ENCODE data around the gene KLHL2.
"Not testable (repeated sequence)": the region's sequence is repeated elsewhere in the genome, so short reads cannot be mapped to it uniquely, and the experiment has no call there.

The KLHL2 gene

DNA sequence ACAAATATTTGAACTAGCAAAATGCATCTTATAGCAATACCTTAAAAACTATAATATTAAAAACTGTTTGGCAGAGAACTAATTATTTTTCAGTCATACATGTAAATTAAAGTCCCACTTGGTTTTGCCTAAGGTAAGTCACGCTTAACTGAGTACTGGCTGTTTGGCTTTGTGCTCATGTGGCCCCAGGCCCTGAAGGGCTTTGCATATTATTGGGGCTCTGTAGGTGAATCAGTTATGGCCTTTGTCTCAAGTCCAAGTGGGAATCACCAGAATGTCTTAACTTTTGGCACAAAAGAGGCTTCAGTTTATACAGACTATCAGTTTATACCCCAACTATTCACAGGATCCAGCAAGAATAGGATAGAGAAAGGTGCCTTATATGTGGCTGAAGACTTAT, 29.5 kb downstream of the KLHL2 start:
- DNase-seq, result not testable (repeated sequence)

DNA sequence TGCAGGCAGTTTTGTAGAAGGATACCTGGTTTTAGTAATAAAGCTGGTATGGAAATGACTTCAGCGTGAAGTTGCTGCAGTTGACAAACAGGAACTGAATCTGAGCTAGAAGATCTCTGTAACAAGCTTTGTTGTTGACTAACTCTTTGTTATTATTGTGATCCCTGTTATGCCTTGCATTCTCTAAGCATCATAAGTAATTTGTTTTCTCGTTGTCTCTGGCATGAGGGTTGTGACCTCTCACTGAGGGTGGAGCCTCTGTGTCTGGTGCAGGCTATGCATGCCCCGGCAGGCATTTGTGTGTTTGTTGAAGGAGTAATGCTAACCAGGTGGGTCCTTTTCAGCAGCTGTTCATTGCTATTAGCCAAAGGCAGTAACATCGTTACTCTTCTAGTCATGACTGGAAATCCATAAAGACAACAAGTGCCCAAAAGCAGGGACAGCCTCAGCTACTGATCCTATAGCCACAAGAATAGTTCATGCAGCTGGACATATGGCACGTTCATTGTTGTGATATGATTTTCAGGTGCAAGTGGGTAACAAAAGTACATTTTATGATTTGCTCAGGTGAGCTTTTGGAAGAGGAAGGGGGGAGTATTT, 30.8 kb downstream of the KLHL2 start:
- DNase-seq, result not testable (repeated sequence)

DNA sequence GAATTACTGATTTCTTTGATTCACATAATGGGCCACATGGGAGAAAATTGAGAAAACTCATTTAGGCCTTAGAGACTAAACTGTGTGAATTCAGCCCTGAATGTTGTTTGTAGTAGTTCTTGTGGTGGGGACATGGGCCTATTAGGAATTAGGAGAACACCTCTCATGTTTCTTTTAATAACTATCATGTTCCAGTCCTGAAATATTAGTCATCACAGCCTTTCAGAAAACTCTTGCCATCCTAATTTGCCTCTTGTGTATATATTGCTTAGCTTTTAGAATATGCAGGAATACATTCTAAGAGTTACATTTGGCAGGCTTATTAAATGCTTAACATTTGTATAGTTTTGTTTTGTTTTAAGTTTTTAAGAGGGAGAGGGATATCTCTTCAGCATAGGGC, 33.4 kb downstream of the KLHL2 start:
- DNase-seq, result not testable (repeated sequence)

- DNase-seq, result not testable (repeated sequence)
Observed at GRCh38 chr4:165244148-165244547, 36.8 kb downstream of the KLHL2 start.

DNA sequence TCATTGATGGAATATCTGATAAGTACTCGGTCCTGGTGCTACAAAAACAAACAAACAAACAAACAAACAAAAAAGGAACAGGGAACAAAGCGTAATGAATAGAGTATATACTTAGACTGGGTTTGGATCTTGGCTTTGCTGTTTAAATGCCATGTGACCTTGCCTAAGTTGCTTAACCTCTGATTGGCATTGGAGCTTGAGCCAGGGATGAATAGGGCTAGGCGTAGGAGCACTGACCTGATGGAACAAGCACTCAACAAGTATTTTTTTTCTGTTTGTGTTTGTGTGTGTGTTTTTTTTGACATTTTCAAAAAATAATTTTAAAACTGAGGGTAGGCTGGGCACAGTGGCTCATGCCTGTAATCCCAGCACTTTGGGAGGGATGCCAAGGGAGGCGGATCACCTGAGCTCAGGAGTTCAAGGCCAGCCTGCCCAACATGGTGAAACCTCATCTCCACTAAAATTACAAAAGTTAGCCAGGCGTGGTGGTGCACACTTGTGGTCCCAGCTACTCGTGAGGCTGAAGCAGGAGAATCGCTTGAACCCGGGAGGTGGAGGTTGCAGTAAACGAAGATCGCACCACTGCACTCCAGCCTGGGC, 37.3 kb downstream of the KLHL2 start:
- not testable (repeated sequence) for DNase-seq

GRCh38 chr4:165248102-165248501, 40.7 kb downstream of the KLHL2 start:
- no peak for DNase-seq

DNA sequence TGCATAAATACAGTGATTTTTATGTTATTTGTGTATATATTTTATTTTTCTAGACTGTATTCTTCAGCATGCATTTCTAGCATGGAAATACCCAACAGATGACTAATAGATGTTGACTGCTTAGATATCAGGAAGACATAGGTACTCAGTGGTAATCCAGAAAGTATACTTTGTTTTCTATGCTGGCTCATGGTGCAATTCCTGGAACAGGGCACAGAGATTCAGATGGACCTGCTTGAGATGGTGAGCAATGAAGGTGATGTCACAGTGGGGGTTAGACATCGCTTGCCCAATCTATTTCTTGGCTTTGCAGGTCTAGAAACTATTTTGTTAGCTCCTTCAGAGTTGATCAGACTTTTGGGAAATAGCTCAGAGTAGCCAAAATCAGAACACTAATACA, 41.5 kb downstream of the KLHL2 start:
- DNase-seq, result not testable (repeated sequence)

- DNase-seq, result not testable (repeated sequence)
Observed at GRCh38 chr4:165254771-165255170, 47.4 kb downstream of the KLHL2 start.

- not testable (repeated sequence) for DNase-seq
Observed at GRCh38 chr4:165255439-165255838, 48.1 kb downstream of the KLHL2 start.

DNA sequence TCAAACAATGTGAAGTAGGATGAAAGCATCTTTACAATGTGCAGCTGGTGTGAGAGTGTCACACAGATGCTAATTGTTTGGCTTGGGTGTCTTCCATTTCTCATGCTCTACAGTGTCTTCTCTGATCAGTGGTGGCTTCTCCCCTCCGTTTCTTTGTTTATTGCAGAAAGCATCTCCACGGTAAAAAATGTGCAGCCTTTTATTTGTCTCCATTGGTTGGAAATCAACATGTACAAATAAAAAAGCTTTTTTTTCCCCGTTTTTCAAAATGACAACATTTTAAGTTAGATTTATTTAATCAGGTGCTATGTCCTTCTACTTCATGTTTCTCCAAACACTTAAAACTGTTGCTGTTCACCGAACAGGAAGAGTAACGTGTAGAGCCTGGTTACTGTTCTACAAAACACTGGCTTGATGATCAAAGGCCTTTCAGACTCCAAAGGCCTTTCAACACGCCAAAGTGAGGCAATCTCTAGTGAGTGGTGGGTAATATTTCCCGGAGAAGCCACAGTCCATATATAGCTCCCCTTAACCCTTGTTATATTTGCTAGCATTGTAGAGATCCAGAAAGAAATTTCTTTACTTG, 48.8 kb downstream of the KLHL2 start:
- not testable (repeated sequence) for DNase-seq

DNA sequence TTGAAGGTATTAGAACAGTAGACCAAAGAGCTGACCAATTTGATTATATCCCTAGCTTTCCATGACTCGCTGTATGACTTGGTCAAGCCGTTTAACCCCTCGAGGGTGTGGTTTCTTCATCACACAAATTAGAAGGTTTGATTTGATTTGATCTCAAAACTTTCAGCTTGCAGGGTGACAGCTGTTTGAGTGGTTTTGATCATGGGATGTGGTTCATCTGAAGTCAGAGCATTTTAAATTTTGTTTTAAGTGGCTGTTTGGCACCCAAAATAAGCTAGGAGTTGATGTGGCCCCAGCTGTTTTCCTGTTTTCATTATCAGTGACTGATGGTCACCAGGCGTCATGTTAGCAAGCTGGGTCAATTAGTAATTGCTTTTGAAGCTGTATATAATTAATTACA, 52.4 kb downstream of the KLHL2 start:
- DNase-seq, result not testable (repeated sequence)

DNA sequence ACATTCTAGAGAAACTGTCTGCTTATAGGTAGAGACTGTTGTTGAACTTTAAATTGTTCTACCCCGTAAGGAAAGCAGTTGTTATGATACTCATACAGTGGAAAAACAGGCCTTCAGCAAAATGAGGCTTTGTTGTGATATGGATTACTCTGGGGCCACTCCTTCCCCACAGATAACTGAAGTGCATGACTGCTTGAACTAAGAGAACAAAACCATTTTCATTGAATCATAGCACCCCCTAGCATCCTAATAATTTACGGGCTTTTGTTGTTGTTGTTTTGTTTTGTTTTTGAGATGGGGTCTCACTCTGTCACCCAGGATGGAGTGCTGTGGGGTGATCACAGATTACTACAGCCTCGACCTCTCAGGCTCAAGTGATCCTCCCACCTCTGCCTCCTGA, 54.9 kb downstream of the KLHL2 start:
- DNase-seq, result not testable (repeated sequence)

GRCh38 chr4:165263466-165263865, 56.1 kb downstream of the KLHL2 start:
- not testable (repeated sequence) for DNase-seq

DNA sequence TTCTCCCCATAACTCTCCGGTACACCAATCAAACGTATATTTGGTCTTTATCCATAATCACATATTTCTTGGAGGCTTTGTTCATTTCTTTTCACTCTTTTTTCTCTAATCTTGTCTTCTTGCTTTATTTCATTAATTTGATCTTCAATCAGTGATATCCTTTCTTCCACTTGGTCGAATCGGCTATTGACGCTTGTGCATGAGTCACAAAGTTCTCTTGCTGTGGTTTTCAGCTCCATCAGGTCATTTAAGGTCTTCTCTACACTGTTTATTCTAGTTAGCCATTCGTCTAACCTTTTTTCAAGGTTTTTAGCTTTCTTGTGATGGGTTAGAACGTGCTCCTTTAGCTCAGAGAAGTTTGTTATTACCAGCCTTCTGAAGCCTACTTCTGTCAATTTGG, 62.6 kb downstream of the KLHL2 start:
- not testable (repeated sequence) for DNase-seq

GRCh38 chr4:165273443-165273842, 66.1 kb downstream of the KLHL2 start:
- not testable (repeated sequence) for DNase-seq

DNA sequence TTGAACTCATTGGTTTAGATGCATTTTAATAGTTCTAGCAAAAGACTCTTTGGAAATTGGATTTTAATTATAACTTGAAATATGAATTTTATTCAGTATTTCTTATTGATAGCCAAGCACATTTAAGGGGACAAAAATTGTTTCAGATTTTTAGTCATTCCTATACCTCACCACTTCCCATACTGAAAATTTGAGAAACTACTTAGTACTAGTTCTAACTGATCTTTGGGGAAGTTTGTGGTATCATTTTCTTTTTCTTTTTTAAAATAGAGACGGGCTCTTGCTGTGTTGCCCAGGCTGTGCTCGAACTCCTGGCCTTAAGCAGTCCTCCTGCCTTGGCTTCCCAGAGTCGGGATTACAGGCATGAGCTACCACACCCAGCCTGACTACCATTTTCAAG, 68.0 kb downstream of the KLHL2 start:
- not testable (repeated sequence) for DNase-seq

GRCh38 chr4:165279531-165279930, 72.2 kb downstream of the KLHL2 start:
- not testable (repeated sequence) for DNase-seq

DNA sequence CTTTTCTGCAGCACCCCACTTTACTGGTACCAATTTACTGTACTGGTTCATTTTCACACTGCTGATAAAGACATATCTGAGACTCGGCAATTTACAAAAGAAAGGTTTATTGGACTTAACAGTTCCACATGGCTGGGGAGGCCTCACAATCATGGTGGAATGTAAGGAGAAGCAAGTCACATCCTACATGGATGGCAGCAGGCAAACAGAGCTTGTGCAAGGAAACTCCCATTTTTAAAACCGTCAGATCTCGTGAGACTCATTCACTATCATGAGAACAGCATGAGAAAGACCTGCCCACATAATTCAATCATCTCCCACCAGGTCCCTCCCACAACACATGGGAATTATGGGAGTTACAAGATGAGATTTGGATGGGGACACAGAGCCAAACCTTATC, 77.3 kb downstream of the KLHL2 start:
- not testable (repeated sequence) for DNase-seq

DNA sequence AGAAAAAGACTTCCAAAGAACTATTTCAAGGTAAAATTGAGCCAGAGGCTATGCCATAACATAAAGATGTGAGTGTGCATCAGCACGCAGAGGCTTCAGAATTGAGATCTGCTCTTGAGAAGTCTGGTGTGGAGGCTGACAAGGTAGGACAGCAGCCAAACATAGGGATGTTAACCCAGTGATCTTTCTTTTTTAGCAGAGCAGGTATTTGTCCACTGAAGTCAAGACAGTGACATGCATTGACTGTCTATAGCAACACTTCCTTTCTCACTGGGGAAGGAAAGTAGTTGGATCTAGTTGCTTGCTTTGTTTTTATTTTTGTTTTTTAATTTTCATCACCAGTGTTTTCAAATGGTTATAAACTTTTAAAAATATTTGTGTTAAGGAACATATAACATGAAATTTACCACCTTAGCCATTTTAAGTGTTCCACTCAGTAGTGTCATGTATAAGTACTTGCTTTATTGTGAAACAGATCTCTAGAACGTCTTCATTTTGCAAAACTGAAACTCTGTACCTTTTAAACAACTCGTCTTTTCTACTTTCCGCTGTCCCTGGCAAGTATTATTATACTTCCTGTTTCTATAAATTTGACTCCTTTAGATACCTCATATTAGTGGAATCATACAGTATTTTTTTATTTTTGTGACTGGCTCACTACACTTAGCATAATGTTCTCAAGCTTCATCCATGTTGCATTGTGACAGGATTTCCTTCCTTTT, 79.4 kb downstream of the KLHL2 start:
- not testable (repeated sequence) for DNase-seq

- DNase-seq, result no peak
Observed at GRCh38 chr4:165288226-165288625, 80.9 kb downstream of the KLHL2 start.

DNA sequence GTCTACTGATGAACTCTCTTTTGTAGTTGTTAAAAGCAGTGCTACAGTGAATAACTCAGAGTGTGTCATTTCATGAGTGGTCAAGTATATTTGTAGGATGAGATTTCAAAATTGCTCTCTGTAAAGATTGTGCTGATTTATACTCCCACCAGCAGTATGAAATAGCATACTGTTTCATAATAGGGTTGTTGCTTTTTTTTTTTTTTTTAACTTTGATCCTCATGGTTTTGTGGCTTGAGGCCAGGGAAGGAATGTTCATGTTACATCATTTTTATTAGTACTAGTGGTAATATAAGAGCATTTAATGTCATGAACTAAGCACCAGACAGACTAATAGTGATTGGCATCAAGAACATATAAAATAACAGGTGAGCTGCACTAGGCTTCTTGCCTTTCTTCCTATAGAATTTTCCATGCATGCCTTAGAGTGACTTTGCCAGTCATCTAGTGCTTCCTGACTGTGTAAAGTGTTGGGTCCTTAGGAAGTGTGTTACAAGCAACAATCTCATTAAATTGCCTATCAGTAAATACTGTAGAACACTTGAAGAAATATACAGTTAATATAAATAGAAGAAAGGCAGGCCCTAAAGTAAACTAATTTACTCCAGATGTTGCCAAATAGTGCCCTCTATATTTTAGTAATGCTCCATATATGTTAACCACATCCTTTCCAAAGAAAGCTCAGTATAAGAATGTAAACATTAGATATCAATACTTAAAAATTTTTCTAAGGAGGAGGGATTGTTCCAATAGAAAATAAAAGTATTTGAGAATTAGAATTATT, 81.5 kb downstream of the KLHL2 start:
- no peak for DNase-seq

GRCh38 chr4:165289423-165289785, 82.0 kb downstream of the KLHL2 start:
- DNase-seq, result no peak

- no peak for DNase-seq
Observed at GRCh38 chr4:165293061-165293460, 85.7 kb downstream of the KLHL2 start.
